WI38 (cell line): ENCODE results near the gene HDAC5.
A peak's percentile ranks its signal among the peaks of the same experiment; 100 is the strongest.
"Not testable (repeated sequence)": the region's sequence is repeated elsewhere in the genome, so short reads cannot be mapped to it uniquely, and the experiment has no call there.

Source experiments
- H3K4me3 ChIP-seq: 2 replicates; pipeline ENCODE4 v1.5.1; 2011; ENCODE audit warnings: low read depth, mild to moderate bottlenecking, control low read depth, low read length
- TF ChIP-seq, protein P1 (sequence below): IDR thresholded peaks from 2 replicates; pipeline ENCODE4 v1.5.1; 2012; ENCODE audit warnings: low read depth, mild to moderate bottlenecking, control low read depth, low read length

Gene HDAC5

GRCh38 chr17:44108440-44109311 lies 14.8 kb downstream of the HDAC5 start:
- TF ChIP-seq, protein P1, sequence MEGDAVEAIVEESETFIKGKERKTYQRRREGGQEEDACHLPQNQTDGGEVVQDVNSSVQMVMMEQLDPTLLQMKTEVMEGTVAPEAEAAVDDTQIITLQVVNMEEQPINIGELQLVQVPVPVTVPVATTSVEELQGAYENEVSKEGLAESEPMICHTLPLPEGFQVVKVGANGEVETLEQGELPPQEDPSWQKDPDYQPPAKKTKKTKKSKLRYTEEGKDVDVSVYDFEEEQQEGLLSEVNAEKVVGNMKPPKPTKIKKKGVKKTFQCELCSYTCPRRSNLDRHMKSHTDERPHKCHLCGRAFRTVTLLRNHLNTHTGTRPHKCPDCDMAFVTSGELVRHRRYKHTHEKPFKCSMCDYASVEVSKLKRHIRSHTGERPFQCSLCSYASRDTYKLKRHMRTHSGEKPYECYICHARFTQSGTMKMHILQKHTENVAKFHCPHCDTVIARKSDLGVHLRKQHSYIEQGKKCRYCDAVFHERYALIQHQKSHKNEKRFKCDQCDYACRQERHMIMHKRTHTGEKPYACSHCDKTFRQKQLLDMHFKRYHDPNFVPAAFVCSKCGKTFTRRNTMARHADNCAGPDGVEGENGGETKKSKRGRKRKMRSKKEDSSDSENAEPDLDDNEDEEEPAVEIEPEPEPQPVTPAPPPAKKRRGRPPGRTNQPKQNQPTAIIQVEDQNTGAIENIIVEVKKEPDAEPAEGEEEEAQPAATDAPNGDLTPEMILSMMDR: no peak
- peak overlapping the region; percentile 65 for H3K4me3 ChIP-seq

- TF ChIP-seq, protein P1: no peak
- H3K4me3 ChIP-seq: no peak overlapping the region
These were observed 16.6 kb downstream of the HDAC5 start for GRCh38 chr17:44106801-44107200.

GRCh38 chr17:44105941-44106340 lies 17.5 kb downstream of the HDAC5 start:
- TF ChIP-seq, protein P1: no peak
- H3K4me3 ChIP-seq: no peak overlapping the region

GRCh38 chr17:44105483-44105882 lies 18.0 kb downstream of the HDAC5 start:
- TF ChIP-seq, protein P1: no peak
- H3K4me3 ChIP-seq: no peak overlapping the region

DNA sequence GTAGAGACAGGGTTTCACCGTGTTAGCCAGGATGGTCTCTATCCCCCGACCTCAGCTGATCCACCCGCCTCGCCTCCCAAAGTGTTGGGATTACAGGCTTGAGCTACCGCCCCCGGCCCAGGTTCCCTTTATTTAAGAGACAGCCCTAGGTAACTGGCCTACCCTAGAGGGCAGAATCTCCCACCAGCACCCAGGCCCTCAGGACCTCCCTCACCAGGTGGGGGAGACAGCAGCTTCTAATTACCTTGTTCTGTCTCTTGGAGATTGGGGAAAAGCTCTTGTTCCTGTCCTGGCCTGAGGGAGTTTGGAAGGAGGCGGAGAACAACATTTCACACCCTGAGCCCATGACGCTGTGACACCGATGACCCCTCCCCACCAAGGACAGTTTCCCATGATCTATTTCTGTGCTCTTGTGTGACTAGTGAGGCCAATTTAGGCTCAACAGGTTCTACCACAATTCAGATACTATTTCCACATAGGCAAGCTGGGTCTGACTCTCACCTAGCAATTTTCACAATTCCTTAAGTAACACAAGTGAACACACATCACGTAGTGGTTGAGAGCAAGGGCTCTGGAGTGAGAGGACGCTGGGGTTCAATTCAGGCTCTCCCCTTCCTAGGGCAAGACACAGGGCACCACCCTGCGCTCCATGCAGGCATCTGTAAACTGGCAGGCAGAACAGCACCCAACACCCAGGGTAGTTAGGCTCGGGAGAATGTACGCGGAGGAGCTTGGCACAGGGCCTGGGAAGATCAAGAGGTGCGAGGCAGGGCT lies 20.4 kb downstream of the HDAC5 start:
- H3K4me3 ChIP-seq: no peak overlapping the region
- TF ChIP-seq, protein P1: no peak

GRCh38 chr17:44101858-44102257 lies 21.6 kb downstream of the HDAC5 start:
- not testable (repeated sequence) for H3K4me3 ChIP-seq

- H3K4me3 ChIP-seq: no peak overlapping the region
- TF ChIP-seq, protein P1: no peak
These were observed 26.1 kb downstream of the HDAC5 start for GRCh38 chr17:44097110-44097958.
